Activated T-cell treated with anti-CD3 and anti-CD28 coated beads, Interleukin-2, amount 50 U/mL, for 72 hours (primary cell): Measurements from ENCODE around the gene IRX2. TPM values are rescaled to one million over a fixed set of nuclear protein-coding genes. Genes with fewer than 3 reads are reported as not detected.

ENCODE experiments used
- ATAC-seq, 2 donors: fragments of 150-1000 bp; cut with Tn5 transposase; replicated peaks in 1 of 2; 2 replicates each; pipeline ENCODE4 v1.10.0; 2021; ENCODE audit warnings: moderate library complexity in 2 of 2, mild to moderate bottlenecking in 1 of 2
- DNase-seq, 2 donors: peaks; one replicate each; pipeline ENCODE4 v3.0.0; 2021 to 2022; ENCODE audit warnings: mixed read lengths in 1 of 2
- H3K27ac Mint-ChIP-seq: one replicate; pipeline ENCODE4 v1.8.0; 2022; ENCODE audit warnings: mild to moderate bottlenecking, moderate library complexity, mixed read lengths
- H3K27me3 Mint-ChIP-seq: one replicate; pipeline ENCODE4 v1.8.0; 2022; ENCODE audit warnings: low read depth, mixed read lengths
- H3K36me3 Mint-ChIP-seq, 2 donors: one replicate each; pipeline ENCODE4 v1.8.0; 2022; ENCODE audit warnings: mixed read lengths in 2 of 2, mild to moderate bottlenecking in 1 of 2; ENCODE audit not compliant: insufficient read depth in 2 of 2
- H3K4me1 Mint-ChIP-seq: one replicate; pipeline ENCODE4 v1.8.0; 2022; ENCODE audit warnings: low read depth, mixed read lengths
- H3K4me3 Mint-ChIP-seq, 2 donors: one replicate each; pipeline ENCODE4 v1.8.0; 2022; ENCODE audit warnings: mild to moderate bottlenecking in 2 of 2, mixed read lengths in 2 of 2, moderate library complexity in 2 of 2
- H3K9me3 Mint-ChIP-seq, 2 donors: one replicate each; pipeline ENCODE4 v1.8.0; 2022; ENCODE audit warnings: mixed read lengths in 2 of 2
- total RNA-seq, 2 donors: library from RNA; stranded (reverse); gene quantifications; one replicate each; pipeline ENCODE4 v1.2.3, GENCODE V29; 2022

Gene IRX2
- total RNA-seq, 2 donors from 2014 or later, result not detected

DNA sequence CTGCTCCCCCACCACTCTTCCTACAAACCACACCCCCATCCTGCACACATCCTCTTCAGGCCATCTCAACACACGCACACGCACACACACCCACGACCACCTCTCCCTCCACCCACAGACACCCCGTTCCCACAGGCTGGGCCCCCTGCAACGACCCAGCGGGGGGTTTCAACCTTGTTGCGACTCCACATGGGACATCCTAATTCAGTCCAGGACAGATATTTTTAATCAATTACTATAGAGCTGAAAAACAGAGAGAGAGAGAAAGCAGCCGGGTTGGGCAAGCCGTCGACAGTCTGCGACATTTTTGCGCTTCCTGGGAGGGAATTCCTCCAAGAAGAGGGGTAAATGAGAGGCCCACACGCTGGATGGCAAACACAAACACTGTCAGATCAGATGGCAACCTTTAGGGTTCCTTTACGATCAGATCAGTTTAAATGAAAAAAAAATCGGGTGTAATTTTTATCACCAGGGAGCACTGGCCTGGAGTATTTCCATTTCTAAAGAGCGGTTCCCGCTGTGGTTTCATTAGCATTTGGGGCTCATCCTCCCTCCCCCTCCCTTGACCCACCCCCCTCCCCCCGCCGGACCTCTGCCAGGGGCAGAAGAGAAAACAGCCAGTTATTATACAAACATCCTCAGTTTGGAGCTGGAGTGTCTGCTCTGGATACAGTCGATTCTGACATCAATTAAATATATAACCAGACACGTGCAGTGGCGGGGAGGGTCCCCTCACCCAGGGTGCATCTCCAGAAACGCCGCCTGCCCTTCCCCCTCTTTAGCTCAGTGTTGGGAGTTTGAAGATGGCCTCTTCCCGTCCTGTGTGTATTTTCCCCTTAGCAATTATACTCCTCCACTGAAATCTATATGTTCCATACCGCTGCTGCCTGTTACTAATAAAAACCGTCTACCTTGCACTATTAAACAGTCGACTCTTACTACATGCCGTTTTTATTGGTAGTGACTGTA is 2.3 kb upstream of the IRX2 start:
- ATAC-seq, result no peak
- DNase-seq, result no peak
- Mint-ChIP-seq H3K27ac (no peak overlapping the region), H3K27me3 (peaks cover 66% of the 10 kb centered on the region), H3K9me3 (no peaks in the 10 kb centered on the region), H3K36me3 (peaks cover 5 to 6% of the 10 kb centered on the region in 2 donors), H3K4me1 (peaks cover 15% of the 10 kb centered on the region), H3K4me3 (no peak overlapping the region)

DNA sequence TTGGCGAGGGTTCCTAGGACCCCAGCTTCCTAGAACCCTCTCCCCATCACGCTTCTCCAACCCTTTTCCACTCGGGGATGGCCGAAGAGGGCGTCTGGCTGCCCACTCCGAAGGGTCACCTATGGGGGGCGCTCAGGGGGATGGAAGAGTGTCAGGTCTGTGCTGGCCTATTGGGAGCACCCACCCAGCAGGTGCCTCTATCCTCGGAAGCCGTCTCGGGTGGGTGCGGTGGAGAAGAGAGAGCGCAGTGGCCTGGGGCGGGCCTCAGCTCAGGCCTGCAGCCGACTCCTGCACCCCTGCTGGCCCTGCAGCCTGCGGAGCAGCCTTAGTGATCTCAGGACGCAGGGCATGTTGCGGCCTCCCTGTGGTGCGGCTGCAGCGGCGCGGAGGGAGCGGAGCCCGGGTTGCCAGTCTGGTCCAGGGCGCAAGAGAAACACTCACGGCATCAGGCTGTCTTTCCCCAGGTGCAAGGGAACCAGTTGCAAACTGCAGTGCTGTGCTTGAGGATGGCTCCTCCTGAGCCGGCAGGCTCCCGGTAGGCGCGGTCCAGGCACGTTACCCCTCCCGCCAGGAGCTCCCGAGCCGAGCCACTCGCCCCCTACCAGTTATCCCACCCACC is 1.5 kb upstream of the IRX2 start:
- Mint-ChIP-seq H3K27me3 (peaks cover 64% of the 10 kb centered on the region), H3K27ac (no peak overlapping the region), H3K9me3 (no peaks in the 10 kb centered on the region), H3K36me3 (peaks cover 5 to 6% of the 10 kb centered on the region in 2 donors), H3K4me3 (no peak overlapping the region), H3K4me1 (peaks cover 15% of the 10 kb centered on the region)
- ATAC-seq (no peak), DNase-seq (no peak)

DNA sequence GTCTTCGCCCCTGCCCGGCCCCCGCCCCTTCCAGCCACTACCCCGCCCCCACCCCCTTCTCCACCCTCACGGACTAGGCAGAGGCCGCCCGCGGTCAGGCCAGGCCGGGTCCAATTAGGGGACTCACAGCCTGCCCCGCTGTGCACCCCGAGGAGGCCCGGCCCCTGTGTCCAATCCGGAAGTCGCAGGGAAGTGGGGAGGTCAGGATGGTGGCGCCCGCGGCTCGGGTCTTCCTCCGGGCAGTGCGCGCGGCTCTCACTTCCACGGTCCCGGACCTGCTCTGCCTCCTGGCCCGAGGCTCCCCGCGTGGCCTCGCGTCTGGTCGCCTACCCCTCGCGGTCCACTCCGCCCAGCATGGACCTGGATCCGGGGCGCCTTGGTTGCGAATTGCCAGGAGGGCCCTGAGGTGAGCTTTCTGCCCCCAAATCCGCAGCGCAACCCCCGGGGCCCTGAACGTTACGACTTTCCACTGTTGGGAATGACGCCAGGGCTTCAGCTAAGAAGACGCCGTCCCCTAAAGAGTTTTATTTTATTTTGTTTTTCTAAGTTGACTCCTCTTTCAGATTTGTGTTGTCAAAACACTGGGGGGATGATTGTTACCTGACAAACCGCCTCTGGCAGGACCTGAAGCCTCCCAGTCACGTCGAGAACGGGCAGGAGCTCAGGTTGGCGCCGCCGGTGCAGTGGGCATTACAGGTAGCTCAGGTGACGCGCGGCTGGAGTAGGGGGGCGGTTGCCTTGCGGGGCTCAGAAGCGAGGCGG is 763 bp upstream of the IRX2 start:
- ATAC-seq, result no peak
- H3K4me1 Mint-ChIP-seq, result peaks cover 15% of the 10 kb centered on the region
- no peaks in the 10 kb centered on the region for H3K9me3 Mint-ChIP-seq
- DNase-seq, result no peak
- peak overlapping the region; percentile 22 to 29 for H3K4me3 Mint-ChIP-seq
- peaks cover 5 to 6% of the 10 kb centered on the region in 2 donors for H3K36me3 Mint-ChIP-seq
- peaks cover 63% of the 10 kb centered on the region for H3K27me3 Mint-ChIP-seq
- H3K27ac Mint-ChIP-seq, result peak overlapping the region; percentile 60

DNA sequence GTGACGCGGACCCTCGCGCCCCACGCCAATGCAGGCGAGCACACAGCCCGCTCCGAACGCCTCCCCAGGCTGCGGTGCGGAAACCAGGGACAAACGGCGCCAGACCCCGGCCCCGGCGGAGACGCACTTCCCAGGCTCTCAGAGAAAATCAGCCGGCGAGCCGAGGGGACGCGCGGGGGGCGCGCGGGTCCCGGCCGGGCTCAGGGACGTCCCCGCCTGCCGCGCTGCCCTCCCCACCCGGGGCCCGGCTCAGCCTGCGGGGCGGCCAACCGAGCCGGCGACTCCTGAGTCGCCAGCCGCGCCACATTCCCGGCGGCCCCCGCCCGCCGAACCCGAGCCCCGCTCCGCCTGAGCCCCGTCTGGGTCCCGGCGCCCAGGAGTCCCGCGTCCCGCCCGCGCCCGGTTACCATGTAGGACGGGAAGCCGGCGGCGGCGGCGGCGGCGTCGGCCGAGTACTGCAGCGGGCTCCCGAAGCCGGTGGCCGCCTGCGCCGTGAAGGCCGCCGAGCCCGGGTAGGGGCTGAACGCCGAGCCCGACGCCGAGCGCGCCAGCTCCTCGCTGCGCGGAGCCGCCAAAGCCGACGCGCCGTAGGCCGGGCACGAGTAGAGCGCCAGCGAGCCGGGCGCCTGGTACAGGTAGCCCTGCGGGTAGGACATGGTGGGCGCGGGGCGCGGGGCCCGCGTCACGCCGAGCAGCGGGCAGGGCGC is 566 bp downstream of the IRX2 start:
- no peak for ATAC-seq
- H3K4me1 Mint-ChIP-seq, result peaks cover 10% of the 10 kb centered on the region
- H3K4me3 Mint-ChIP-seq, result no peak overlapping the region
- no peak for DNase-seq
- no peak overlapping the region for H3K27ac Mint-ChIP-seq
- H3K27me3 Mint-ChIP-seq, result peaks cover 63% of the 10 kb centered on the region
- peaks cover 3 to 6% of the 10 kb centered on the region in 2 donors for H3K36me3 Mint-ChIP-seq
- no peaks in the 10 kb centered on the region for H3K9me3 Mint-ChIP-seq

DNA sequence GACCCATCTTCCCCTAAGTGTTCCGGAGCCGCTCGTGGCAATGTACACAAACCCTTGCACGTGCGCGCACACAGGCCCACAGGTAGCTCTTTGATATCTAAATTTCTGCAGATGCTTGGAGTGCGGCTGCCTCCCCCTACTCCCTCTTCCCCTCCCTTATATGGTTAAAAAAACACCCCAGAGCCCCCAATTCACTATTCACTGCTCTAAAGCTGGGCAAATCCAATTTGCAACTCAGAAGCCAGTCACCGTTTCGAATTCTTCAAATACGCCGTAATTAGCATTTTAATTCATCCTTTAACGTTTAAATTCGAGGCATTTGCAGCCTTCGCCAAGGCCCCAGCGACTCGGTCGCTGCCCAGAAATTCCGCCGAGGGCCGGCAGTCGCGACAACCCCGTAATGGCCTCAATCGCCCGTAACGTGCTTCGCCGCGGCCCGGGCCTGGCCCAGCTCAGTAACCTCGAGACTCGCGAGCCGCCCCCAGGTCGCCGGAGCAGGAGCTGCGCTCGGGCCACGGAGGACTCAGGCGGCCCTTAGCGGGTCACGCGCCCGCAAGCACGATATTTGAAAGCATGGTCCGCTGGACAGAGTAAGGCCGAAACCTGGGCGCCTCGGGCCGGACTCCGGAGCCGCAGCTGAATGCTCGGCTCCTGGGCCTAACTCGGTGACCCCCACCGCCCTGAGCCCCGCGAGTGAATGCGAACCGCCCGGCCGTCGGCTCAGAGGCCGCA is 1.3 kb downstream of the IRX2 start:
- H3K27me3 Mint-ChIP-seq, result peaks cover 63% of the 10 kb centered on the region

DNA sequence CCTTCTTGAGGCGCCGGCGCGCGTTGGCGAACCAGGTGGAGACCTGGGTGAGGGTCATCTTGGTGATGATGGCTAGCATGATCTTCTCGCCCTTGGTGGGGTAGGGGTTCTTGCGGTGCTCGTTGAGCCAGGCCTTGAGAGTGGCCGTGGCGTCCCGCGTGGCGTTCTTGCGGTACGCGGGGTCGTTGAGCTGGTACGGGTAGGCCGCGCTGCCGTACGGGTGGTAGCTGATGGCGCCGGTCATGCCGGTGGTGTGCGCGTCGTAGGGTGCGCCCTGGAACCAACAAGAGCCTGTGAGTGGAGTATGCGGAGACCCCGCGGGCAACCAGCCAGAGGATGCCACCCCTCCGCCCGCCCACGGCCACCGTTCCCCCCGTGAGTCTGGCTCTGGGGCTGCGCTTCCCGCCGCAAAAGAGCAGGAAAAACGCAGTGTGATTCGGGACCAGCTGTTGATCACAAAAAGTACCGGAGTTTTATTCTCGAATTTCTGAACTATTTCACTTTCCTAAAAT is 1.9 kb downstream of the IRX2 start:
- Mint-ChIP-seq H3K4me1 (peaks cover 5% of the 10 kb centered on the region), H3K36me3 (peaks cover 4 to 6% of the 10 kb centered on the region in 2 donors), H3K27ac (peak overlapping the region; percentile 57), H3K9me3 (no peaks in the 10 kb centered on the region), H3K4me3 (peak overlapping the region; percentile 12 to 34), H3K27me3 (peaks cover 68% of the 10 kb centered on the region)
- no peak for ATAC-seq
- DNase-seq, result no peak

More for the DNA sequence above, 1.3 kb downstream of the IRX2 start:
- Mint-ChIP-seq H3K4me1 (peaks cover 5% of the 10 kb centered on the region), H3K9me3 (no peaks in the 10 kb centered on the region), H3K4me3 (peak overlapping the region; percentile 12 to 34), H3K36me3 (peaks cover 3 to 6% of the 10 kb centered on the region in 2 donors), H3K27ac (peak overlapping the region; percentile 57)
- DNase-seq (no peak), ATAC-seq (no peak)

DNA sequence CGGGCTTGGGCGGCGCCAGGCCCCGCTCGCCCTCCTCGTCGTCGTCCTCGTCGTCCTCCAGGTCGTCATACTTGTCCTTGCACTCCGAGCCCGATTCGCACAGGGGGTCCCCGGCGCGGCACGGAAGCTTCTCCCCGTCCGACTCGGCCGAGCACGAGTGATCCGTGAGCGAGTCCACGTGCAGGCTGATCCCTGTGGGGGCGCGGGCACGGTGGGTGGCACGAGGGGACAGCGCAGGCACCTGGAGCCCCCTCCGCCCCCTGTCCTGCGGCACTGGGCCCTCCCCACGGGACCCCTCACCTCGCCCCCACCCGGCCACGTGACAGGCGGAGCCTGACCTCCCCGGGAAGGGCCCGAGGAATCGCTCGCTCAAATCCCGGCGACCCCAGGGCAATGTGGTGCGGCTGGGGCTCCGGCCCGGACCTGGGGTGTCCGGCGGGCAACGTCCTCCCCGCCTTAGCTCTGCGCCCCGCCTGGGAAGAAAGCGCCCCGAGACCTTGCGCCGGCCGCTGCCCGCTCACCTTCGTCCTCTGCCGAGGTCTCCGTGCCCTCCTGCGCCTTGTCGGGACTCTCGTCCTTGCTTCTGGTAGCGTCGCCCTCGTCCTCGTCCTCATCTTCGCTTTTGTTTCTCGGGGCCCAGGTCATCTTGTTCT is 2.5 kb downstream of the IRX2 start:
- ATAC-seq (no peak), DNase-seq (no peak)
- no peak overlapping the region for H3K4me3 Mint-ChIP-seq
- H3K36me3 Mint-ChIP-seq, result peaks cover 1 to 4% of the 10 kb centered on the region in 2 donors
- no peaks in the 10 kb centered on the region for H3K9me3 Mint-ChIP-seq
- peaks cover 68% of the 10 kb centered on the region for H3K27me3 Mint-ChIP-seq
- H3K27ac Mint-ChIP-seq, result no peak overlapping the region
- peaks cover under 1% of the 10 kb centered on the region for H3K4me1 Mint-ChIP-seq

DNA sequence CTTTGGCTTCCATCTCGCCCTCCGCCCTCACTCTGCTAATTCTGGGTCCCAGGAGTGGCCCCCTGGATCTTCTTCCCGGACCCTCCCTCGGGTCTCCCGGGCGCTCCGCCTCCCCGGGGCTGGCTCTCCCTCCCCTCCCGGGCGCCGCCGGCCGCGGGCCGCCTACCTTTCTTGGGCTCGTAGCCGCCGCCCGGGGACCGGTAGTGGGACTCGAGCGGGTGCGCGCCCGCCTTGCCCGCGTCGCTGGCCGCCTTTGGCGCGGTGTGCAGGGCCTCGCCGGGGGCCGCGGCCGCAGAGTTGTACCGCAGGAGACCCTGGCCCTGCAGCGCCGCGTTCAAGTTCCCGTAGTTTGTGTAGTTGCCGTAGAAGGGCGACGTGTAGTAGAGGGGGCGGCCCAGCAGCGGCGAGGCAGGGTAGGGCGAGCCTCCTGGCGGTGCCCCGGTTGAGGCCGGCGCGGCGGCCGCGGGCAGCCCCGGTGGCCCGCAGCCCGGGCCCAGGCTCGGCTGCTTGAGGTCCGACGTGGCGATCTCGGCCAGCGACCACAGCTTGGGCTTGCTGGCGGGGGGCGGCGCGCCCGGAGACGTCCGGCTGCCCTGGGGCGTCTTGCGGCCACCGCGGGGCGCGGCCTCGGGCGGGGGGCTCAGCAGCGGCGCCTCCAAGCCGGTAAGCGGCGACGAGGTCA is 3.2 kb downstream of the IRX2 start:
- Mint-ChIP-seq H3K4me3 (no peak overlapping the region), H3K9me3 (no peaks in the 10 kb centered on the region), H3K27ac (no peak overlapping the region), H3K36me3 (peaks cover 1 to 4% of the 10 kb centered on the region in 2 donors), H3K4me1 (no peaks in the 10 kb centered on the region), H3K27me3 (peaks cover 68% of the 10 kb centered on the region)
- ATAC-seq, result no peak
- no peak for DNase-seq

DNA sequence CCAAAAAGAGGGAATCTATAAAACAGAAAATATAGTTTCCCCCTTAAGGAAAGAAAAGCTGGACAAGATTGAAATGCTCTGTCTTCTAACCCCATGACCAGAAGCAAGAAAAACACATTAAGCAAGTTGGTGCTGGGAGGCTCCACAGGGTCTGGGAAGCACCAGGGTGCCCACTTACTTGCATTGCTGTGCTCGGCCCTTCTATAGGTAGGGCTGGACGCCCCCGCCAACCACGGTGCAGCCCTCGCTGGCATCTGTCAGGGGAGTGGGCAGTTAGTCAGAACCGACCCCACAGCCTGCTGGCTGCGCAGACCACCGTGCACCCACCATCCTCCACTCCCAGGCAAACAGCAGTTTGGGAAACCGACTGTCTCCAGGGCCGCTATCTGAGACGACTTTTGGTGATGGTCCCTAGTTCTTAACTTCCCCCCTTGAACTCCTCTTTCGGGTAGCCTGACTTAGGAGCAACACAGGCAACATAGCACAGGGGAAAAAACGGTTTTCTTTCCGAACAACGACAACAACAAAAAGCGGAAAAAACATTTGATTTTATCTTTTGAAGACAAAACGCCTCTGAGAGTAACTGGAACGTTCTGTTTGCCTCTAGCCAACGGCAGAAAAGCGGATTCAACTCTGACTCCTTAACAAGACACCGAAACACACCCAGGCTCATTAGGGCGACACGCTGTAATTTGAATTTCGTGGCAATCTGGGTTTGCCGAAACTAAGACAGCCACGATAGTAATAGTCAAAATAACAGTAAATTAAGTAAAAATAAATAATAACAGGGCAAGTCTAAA is 3.9 kb downstream of the IRX2 start:
- Mint-ChIP-seq H3K27me3 (peaks cover 67% of the 10 kb centered on the region), H3K4me1 (no peaks in the 10 kb centered on the region), H3K9me3 (no peaks in the 10 kb centered on the region), H3K4me3 (no peak overlapping the region), H3K36me3 (peaks cover 1 to 4% of the 10 kb centered on the region in 2 donors), H3K27ac (no peak overlapping the region)
- no peak for DNase-seq
- ATAC-seq, result no peak

DNA sequence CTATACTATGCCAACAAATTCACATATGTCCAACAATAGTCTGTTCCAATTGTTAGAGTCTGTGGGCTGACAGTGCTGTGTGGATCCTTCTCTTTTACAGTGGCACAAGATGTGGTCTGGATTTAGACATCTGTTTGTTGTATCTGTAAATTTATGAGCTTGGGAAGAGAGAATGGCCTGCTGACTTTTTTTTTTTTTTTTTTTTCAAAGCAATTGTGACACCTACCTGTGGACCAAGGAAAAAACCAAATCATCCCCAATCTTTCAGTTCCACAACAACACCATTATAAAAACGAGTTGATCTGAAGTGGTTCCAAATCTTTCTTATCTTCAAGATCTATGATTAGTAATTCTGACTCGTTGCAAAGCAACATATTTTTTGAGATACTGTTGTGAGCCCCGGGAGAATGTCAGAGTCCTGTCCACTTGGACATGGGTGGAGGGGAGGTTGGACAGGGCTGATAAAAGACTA is 4.9 kb downstream of the IRX2 start:
- Mint-ChIP-seq H3K27ac (no peak overlapping the region), H3K9me3 (no peaks in the 10 kb centered on the region), H3K36me3 (peaks cover 1 to 3% of the 10 kb centered on the region in 2 donors), H3K4me1 (no peaks in the 10 kb centered on the region), H3K27me3 (peaks cover 74% of the 10 kb centered on the region), H3K4me3 (no peak overlapping the region)
- ATAC-seq (no peak), DNase-seq (no peak)
